HFF-Myc (cell line): ENCODE results near the gene FBLN1.

Experiments used
- DNase-seq: peaks from one replicate; pipeline ENCODE4 v3.0.0-alpha.2; 2011; ENCODE audit warnings: low read depth; ENCODE audit errors: extremely low read depth
- H3K4me3 ChIP-seq: replicated peaks from 2 replicates; pipeline ENCODE4 v1.5.1; 2011; ENCODE audit warnings: low read depth, mild to moderate bottlenecking, control low read depth, low read length
- TF ChIP-seq, protein P1 (sequence below): IDR thresholded peaks from 2 replicates; pipeline ENCODE4 v1.5.1; 2012; ENCODE audit warnings: mild to moderate bottlenecking, low read depth, low read length, control low read depth; ENCODE audit errors: missing control alignments

Gene FBLN1

DNA sequence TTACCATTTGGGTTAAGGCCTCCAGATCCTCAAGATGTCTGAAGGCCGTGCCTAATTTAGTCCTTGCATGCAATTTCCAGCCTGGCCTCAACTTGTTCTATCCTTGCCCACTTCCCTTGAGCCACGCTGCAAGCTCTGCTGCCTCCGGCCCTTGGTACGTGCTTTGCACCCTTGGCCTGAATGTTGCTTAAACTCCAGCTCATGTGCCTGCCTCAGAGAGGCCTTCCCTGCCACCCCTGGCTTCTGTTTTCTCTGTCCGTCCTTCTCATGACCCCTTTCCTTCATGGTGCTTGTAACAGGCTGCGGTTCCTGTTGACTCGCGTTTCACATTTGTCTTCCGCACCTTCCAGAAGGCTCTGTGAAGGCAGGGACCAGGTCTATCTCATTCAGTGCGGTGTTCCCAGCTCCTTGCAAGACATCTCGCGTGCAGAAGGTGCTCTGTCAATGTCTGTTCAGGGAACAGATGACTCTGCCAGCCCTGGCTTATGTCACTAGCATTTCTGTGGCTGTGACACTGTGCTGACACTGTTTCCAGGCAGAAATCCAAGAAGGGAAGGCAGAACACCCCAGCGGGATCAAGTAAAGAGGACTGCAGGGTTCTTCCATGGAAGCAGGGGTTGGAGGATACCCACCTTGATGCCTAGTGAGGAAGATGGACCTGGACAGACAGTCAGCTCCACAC lies 61.8 kb downstream of the FBLN1 start:
- DNase-seq = no peak
- TF ChIP-seq, protein P1, sequence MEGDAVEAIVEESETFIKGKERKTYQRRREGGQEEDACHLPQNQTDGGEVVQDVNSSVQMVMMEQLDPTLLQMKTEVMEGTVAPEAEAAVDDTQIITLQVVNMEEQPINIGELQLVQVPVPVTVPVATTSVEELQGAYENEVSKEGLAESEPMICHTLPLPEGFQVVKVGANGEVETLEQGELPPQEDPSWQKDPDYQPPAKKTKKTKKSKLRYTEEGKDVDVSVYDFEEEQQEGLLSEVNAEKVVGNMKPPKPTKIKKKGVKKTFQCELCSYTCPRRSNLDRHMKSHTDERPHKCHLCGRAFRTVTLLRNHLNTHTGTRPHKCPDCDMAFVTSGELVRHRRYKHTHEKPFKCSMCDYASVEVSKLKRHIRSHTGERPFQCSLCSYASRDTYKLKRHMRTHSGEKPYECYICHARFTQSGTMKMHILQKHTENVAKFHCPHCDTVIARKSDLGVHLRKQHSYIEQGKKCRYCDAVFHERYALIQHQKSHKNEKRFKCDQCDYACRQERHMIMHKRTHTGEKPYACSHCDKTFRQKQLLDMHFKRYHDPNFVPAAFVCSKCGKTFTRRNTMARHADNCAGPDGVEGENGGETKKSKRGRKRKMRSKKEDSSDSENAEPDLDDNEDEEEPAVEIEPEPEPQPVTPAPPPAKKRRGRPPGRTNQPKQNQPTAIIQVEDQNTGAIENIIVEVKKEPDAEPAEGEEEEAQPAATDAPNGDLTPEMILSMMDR = no peak
- no peak overlapping the region for H3K4me3 ChIP-seq

DNA sequence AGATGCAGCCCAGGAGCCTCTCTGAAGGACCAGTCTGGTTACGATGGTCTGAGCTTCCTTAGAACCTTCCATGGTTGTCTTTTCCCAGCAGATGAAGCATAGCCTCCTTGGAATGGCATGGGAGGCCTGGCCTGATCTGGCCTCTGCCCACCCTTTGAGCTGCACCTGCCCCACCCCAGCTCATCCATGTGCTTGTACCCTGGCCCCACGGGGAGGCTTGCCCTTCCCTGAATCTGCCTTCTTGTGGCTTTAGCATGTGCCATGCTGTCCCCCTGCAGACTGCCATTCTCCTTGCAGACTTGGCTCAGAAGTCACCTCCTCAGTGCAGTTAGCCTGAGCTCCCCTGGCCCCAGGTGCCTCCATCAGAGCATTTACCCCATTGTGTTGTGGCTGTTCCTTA lies 62.5 kb downstream of the FBLN1 start:
- no peak overlapping the region for H3K4me3 ChIP-seq
- DNase-seq = no peak
- TF ChIP-seq, protein P1 = no peak

DNA sequence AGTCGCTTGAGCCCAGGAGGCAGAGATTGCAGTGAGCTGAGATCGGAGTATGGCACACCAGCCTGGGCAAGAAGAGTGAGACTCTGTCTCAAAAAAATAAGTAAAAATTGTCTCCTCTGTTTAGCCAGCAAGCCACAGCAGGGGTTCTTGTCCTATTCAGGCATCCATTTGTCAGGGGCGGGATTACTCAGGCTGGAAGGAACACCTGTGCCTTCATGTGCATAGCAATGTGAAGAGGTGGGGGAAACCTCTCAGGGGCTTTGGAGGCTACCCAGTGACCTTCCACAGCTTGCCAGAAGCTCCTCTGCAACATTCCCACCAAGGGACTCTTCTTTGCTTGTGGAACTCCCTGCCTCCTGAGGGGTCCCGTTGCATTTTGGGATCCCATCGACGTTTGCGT lies 63.3 kb downstream of the FBLN1 start:
- TF ChIP-seq, protein P1 = no peak
- no peak for DNase-seq
- no peak overlapping the region for H3K4me3 ChIP-seq

DNA sequence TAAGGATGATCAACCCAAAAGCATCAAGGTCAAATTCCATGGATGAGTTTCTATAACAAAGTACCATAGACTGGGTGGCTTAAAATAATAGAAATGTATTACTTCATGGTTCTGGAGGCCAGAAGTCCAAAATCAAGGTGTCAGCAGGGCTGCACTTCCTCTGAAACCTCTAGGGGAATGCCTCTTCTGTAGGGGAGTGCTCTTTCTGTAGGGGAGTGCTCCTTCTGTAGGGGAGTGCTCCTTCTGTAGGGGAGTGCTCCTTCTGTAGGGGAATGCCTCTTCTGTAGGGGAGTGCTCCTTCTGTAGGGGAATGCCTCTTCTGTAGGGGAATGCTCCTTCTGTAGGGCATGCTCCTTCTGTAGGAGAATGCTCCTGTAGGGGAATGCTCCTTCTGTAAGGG lies 65.5 kb downstream of the FBLN1 start:
- H3K4me3 ChIP-seq = no peak overlapping the region
- TF ChIP-seq, protein P1 = no peak
- no peak for DNase-seq

DNA sequence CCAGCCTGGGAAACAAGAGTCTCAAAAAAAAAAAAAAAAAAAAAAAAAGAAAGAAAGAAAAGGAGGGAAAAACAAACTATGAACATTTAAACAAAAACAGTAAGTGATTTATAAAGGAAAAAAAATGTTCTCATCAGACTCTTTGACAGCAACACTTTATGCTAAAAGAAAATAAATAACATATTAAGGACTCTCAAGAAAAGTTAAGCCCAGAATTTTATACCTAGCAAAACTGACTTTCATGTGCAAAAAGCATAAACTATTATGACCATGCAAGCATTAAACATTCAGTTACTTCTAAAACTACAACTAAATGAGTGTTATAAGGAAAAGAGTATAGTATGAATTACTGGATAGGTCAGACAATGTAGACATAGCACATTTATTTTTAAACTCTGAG lies 68.4 kb downstream of the FBLN1 start:
- no peak for DNase-seq
- TF ChIP-seq, protein P1 = no peak

DNA sequence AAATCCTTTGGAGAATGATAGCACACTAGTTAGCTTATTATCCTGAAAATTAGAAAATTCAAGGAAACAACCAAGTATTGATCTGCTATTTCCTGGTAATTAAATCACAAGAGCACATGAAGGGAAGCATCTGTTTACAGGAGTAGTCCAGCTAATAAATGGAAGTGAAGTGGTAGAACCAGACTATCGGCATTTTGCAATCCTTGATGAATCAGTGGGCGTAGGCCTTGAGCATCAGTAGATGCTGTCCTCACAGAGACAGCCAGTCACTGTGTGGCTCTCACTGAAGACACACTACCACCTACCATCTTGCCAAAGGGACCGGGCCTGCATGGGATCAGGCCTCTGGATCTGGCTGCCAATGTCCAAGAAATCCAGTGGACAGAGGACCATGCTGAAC lies 69.8 kb downstream of the FBLN1 start:
- DNase-seq = no peak
- no peak overlapping the region for H3K4me3 ChIP-seq
- TF ChIP-seq, protein P1 = no peak

More for the DNA sequence above, 68.4 kb downstream of the FBLN1 start:
- no peak overlapping the region for H3K4me3 ChIP-seq
